ENCODE results near the gene ALDH1A3. TPM values are rescaled to one million over a fixed set of nuclear protein-coding genes. Genes with fewer than 3 reads are reported as not detected.

Gene ALDH1A3
- total RNA-seq, 1 donor from 2014 or later = not detected

DNA sequence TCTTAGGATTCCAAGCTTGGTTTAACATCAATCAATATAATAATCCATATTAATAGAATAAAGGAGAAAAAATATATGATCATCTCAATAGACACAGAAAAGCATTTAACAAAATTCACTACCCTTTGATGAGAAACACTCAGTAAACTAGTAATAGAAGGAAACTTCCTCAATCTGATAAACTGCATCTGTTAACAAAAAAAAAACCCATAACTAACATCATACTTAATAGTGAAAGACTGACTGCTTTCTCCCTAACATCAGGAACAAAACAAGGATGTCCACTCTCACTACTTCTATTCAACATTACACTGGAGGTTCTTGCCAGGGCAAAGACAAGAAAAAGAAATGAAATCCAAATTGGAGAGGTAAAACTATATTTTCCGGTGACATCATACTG lies 70.1 kb downstream of the ALDH1A3 start:
- H3K36me3 Mint-ChIP-seq (ENCODE audit: low read depth) = no peaks in the 10 kb centered on the region
- no peaks in the 10 kb centered on the region for H3K9me3 Mint-ChIP-seq
- no peak overlapping the region for H3K4me3 Mint-ChIP-seq (ENCODE audit: low read depth)
- H3K27me3 Mint-ChIP-seq (ENCODE audit: low read depth) = peaks cover 10% of the 10 kb centered on the region
- intact Hi-C loops (cut with micrococcal nuclease) = no loop called here
- DNase-seq (ENCODE audit: low spot score) = no peak
- H3K27ac Mint-ChIP-seq = no peak overlapping the region
- H3K4me1 Mint-ChIP-seq (ENCODE audit: low read depth) = no peaks in the 10 kb centered on the region

DNA sequence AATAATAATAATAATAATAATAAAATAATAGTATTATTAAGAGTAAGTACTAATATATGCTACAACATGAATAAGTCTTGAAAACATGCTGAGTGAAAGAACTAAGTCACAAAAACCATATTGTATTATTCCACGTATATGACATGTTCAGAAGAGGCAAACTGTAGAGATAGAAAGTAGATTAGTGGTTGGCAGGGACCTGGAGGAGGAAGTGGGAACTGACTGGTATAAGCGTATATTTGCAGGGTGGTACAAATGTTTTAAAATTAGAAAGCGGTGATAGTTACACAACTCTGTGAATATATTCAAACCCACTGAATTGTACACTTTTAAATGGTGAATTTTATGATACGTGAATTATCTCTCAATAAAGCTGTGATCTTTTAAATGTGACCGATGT lies 72.3 kb downstream of the ALDH1A3 start:
- Mint-ChIP-seq H3K27me3 (ENCODE audit: low read depth) (peaks cover 14% of the 10 kb centered on the region), H3K36me3 (ENCODE audit: low read depth) (no peaks in the 10 kb centered on the region), H3K4me3 (ENCODE audit: low read depth) (no peak overlapping the region)

DNA sequence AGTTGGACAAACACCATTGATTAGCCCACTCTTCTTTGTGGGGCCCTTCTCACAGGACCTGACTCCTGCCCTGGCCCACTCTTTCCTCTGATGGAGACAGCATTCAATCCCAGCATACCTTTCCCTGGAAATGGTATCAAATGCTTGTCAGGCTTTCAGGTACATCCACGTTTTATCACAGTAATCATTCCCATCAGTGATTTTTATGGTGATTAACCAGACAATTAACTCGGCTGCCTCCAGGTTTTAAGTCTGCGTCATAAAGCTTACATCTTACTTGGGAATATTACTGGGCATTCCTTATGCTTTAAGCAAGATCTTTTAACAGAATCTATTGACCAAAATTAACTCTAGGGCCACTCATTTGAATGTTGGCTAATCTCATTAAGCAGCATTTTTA lies 72.9 kb downstream of the ALDH1A3 start:
- no peaks in the 10 kb centered on the region for H3K36me3 Mint-ChIP-seq (ENCODE audit: low read depth)
- no peak overlapping the region for H3K27ac Mint-ChIP-seq
- no peak overlapping the region for H3K4me3 Mint-ChIP-seq (ENCODE audit: low read depth)
- intact Hi-C loops (cut with micrococcal nuclease) = no loop called here
- DNase-seq (ENCODE audit: low spot score) = no peak
- peaks cover 16% of the 10 kb centered on the region for H3K27me3 Mint-ChIP-seq (ENCODE audit: low read depth)
- H3K9me3 Mint-ChIP-seq = no peaks in the 10 kb centered on the region
- H3K4me1 Mint-ChIP-seq (ENCODE audit: low read depth) = no peaks in the 10 kb centered on the region

More for the DNA sequence above, 72.3 kb downstream of the ALDH1A3 start:
- Mint-ChIP-seq H3K9me3 (no peaks in the 10 kb centered on the region), H3K27ac (no peak overlapping the region), H3K4me1 (ENCODE audit: low read depth) (no peaks in the 10 kb centered on the region)
- no peak for DNase-seq (ENCODE audit: low spot score)
- intact Hi-C loops (cut with micrococcal nuclease) = no loop called here

DNA sequence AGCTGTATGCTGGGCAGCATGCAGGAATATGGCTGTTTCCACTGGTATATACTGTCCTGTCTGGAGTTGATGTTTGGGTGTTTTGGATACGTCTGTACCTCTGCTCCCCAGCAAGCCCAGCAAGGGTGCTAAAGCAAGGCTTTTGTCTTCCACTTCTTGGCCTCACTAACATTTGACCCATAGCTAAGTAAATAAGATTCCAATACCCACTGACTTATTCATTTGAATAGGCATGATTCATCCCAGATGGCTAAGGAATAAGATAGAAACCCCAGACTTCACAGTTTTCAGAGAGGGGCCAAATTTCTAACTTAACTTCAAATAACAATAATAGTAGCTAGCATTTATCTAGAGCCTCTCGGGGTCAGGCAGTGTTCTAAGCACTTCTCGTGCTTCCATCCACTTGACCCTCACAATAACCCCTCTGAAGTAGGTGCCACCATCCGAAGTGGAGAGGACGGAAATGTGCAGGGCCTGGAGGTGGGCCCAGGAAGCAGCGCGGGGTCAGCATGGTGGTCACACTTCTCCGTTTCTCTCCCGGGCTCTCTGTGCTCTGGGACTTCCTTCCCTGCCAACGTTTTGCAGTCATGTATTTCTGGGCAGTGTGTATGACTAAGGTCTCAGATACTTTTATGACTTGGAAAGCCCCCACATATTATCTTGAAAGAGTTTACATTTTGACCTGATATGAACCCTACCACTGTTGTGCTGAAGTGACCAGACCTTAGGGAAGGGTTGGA lies 78.9 kb downstream of the ALDH1A3 start:
- intact Hi-C loops (cut with micrococcal nuclease) = no loop called here
- no peaks in the 10 kb centered on the region for H3K9me3 Mint-ChIP-seq
- no peaks in the 10 kb centered on the region for H3K4me1 Mint-ChIP-seq (ENCODE audit: low read depth)
- no peaks in the 10 kb centered on the region for H3K36me3 Mint-ChIP-seq (ENCODE audit: low read depth)
- no peak for DNase-seq (ENCODE audit: low spot score)
- H3K4me3 Mint-ChIP-seq (ENCODE audit: low read depth) = no peak overlapping the region
- H3K27me3 Mint-ChIP-seq (ENCODE audit: low read depth) = peaks cover 17% of the 10 kb centered on the region
- H3K27ac Mint-ChIP-seq = no peak overlapping the region

DNA sequence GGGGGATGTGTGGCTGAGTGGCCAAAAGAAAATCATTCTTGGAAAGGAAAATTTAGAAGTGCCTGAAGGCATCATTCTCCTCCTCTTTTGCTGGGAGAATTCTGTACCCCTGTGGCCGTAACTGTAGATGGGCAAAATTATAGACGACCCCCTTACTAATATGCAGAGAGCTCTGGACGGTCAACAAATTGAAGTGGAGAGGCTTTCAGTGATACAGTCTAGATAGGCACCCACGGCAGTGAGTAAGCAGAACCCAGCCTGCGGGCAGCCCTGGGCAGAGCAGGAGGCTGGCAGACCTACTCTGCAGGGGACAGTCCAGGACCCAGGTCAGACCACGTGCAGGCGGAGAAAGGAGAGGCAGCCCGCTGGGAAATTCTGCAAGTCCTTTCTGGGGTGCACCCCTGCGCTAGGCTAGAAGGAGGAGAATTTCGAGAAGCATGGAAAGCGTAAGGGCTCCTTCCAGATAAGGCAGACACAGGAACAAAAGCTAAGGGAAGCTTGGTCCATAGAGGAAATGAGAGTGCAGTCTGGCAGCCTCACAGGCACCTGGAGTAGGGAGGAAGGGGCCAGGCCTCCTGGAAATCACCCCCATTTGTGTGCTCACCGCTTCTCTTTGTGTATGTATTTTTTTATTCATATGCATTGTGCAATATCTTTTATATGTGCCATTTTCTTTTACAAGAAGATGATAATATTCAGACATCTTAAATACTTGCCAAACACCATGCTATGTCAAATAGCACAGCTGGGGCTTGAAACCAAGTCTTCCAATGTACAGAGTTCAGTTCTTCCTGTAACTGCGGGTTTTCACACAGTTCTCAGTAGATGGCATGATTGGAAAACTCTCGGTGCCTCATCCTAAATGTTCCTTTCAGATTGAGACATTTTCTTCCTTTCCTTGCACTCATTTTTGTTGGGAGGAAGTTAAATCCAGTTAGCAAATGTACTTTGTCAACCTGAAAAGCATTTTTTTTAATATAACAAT lies 79.7 kb downstream of the ALDH1A3 start:
- no peak for DNase-seq (ENCODE audit: low spot score)
- H3K4me3 Mint-ChIP-seq (ENCODE audit: low read depth) = no peak overlapping the region
- peaks cover 18% of the 10 kb centered on the region for H3K27me3 Mint-ChIP-seq (ENCODE audit: low read depth)
- H3K36me3 Mint-ChIP-seq (ENCODE audit: low read depth) = no peaks in the 10 kb centered on the region
- H3K27ac Mint-ChIP-seq = no peak overlapping the region
- intact Hi-C loops (cut with micrococcal nuclease) = no loop called here
- no peaks in the 10 kb centered on the region for H3K4me1 Mint-ChIP-seq (ENCODE audit: low read depth)
- H3K9me3 Mint-ChIP-seq = no peaks in the 10 kb centered on the region

Other genes starting within 250 kb of the ALDH1A3 start
- 2.1 and 2.4 TPM in 2 replicates for gene LRRK1, start 39.5 kb downstream of the ALDH1A3 start, total RNA-seq